ENCODE data around the gene TNFAIP1.

DNA sequence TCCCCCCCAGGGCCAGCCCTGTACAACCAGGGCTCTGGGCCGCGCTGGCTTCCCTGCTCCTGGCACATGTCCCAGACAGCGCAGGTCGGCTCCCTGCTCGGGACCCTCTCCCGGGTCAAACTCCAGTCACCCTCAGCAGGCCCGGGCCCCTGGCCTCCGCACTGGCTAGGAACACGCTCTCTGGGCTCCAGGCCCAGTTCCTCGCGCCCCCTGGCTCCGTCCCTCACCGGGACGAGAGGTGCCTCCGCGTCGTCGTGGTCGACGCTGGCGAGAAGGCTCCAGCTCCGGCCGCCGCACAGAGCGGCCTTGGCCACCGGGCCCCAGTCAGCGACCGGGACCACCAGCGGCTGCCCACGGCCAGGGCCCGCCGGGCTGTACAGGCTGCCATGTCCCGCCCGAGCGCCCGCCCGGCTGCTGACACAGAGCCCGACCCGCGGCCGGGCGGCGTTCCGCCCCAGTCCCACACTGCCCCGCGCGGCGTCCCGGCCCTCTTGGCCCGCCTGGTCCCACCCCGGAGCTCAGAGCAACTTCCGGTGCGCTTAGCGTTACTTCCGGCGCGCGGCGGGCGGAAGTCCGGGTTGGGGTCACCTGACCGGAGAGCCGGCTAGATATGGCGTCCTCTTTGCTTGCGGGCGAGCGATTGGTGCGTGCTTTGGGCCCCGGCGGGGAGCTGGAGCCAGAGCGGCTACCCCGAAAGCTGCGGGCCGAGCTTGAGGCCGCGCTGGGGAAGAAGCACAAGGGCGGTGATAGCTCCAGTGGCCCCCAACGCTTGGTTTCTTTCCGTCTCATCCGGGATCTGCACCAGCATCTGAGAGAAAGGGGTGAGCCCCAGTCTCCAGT lies 21.7 kb downstream of the TNFAIP1 start, which contains the start of gene POLDIP2:
- TF ChIP-seq EZH2 (IDR thresholded peaks at IDR 0.05; ENCODE audit: low read length): no peak
- TF ChIP-seq, protein P1, sequence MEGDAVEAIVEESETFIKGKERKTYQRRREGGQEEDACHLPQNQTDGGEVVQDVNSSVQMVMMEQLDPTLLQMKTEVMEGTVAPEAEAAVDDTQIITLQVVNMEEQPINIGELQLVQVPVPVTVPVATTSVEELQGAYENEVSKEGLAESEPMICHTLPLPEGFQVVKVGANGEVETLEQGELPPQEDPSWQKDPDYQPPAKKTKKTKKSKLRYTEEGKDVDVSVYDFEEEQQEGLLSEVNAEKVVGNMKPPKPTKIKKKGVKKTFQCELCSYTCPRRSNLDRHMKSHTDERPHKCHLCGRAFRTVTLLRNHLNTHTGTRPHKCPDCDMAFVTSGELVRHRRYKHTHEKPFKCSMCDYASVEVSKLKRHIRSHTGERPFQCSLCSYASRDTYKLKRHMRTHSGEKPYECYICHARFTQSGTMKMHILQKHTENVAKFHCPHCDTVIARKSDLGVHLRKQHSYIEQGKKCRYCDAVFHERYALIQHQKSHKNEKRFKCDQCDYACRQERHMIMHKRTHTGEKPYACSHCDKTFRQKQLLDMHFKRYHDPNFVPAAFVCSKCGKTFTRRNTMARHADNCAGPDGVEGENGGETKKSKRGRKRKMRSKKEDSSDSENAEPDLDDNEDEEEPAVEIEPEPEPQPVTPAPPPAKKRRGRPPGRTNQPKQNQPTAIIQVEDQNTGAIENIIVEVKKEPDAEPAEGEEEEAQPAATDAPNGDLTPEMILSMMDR (optimal IDR thresholded peaks at IDR 0.05 in 1 of 3, IDR thresholded peaks at IDR 0.05 in 1 of 3, conservative IDR thresholded peaks at IDR 0.05 in 1 of 3; ENCODE audit: extremely low read depth in 1 of 3, insufficient read depth in 2 of 3, low read length in 3 of 3): no peak
